ENCODE data around the gene GNG4.

Gene GNG4

GRCh38 chr1:235586413-235586812, 63.2 kb downstream of the GNG4 start:
- Histone ChIP-seq H3F3A (ENCODE audit: insufficient read depth, low read length) (no peaks in the 10 kb centered on the region), H3K36me3 (replicated peaks; ENCODE audit: insufficient read depth, low read length) (no peaks in the 10 kb centered on the region), H3K9me3 (replicated peaks; ENCODE audit: insufficient read depth, low read length) (no peaks in the 10 kb centered on the region), H2AFZ (ENCODE audit: low read length) (no peak overlapping the region), H3K4me1 (ENCODE audit: low read length) (no peaks in the 10 kb centered on the region), H3K4me2 (ENCODE audit: low read depth, low read length) (no peak overlapping the region), H3K27me3 (replicated peaks; ENCODE audit: insufficient read depth, low read length) (no peaks in the 10 kb centered on the region), H3K9ac (ENCODE audit: low read length) (no peak overlapping the region), H4K20me1 (ENCODE audit: insufficient read depth, low read length) (no peaks in the 10 kb centered on the region), H3K9me2 (replicated peaks; ENCODE audit: insufficient read depth, low read length) (no peaks in the 10 kb centered on the region), H3K79me2 (ENCODE audit: low read length) (no peaks in the 10 kb centered on the region), H3K4me3 (ENCODE audit: low read length) (no peak overlapping the region), H3K27ac (ENCODE audit: low read length) (no peak overlapping the region)
- TF ChIP-seq EZH2 (optimal IDR thresholded peaks at IDR 0.05; ENCODE audit: low read depth, low read length) (no peak), EZH2phosphoT487 (IDR thresholded peaks at IDR 0.05; ENCODE audit: low read length) (no peak), CTCF (IDR thresholded peaks at IDR 0.05; ENCODE audit: low read length) (no peak)
- DNase-seq = no peak

DNA sequence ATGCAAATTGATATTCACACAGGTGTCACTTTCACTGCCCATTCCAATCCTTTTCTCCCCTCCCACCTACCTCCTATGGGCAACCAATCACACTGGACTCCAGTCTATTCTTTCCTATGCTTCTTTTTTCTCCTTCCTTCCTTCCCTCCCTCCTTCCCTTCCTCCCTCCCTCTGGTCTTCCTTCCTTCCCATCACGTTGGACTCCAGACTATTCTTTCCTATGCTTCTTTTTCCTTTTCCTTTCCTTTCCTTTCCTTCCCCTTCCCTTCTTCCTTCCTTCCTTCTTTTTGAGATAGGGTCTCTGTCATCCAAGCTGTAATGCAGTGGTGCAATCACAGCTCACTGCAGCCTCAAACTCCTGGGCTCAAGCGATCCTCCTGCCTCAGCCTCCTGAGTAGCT, 64.6 kb downstream of the GNG4 start:
- no peak overlapping the region for H3K27ac ChIP-seq (ENCODE audit: low read length)
- H3K4me1 ChIP-seq (ENCODE audit: low read length) = no peaks in the 10 kb centered on the region
- TF ChIP-seq CTCF (IDR thresholded peaks at IDR 0.05; ENCODE audit: low read length) (no peak), EZH2phosphoT487 (IDR thresholded peaks at IDR 0.05; ENCODE audit: low read length) (no peak), EZH2 (optimal IDR thresholded peaks at IDR 0.05; ENCODE audit: low read depth, low read length) (no peak)
- no peaks in the 10 kb centered on the region for H3K79me2 ChIP-seq (ENCODE audit: low read length)
- no peak for DNase-seq
- H3K9me2 ChIP-seq (replicated peaks; ENCODE audit: insufficient read depth, low read length) = no peaks in the 10 kb centered on the region
- H4K20me1 ChIP-seq (ENCODE audit: insufficient read depth, low read length) = no peaks in the 10 kb centered on the region
- no peaks in the 10 kb centered on the region for H3K27me3 ChIP-seq (replicated peaks; ENCODE audit: insufficient read depth, low read length)
- no peaks in the 10 kb centered on the region for H3K36me3 ChIP-seq (replicated peaks; ENCODE audit: insufficient read depth, low read length)
- no peak overlapping the region for H3K4me2 ChIP-seq (ENCODE audit: low read depth, low read length)
- no peak overlapping the region for H3K4me3 ChIP-seq (ENCODE audit: low read length)
- no peak overlapping the region for H3K9ac ChIP-seq (ENCODE audit: low read length)
- no peaks in the 10 kb centered on the region for H3K9me3 ChIP-seq (replicated peaks; ENCODE audit: insufficient read depth, low read length)
- no peaks in the 10 kb centered on the region for H3F3A ChIP-seq (ENCODE audit: insufficient read depth, low read length)
- no peak overlapping the region for H2AFZ ChIP-seq (ENCODE audit: low read length)

DNA sequence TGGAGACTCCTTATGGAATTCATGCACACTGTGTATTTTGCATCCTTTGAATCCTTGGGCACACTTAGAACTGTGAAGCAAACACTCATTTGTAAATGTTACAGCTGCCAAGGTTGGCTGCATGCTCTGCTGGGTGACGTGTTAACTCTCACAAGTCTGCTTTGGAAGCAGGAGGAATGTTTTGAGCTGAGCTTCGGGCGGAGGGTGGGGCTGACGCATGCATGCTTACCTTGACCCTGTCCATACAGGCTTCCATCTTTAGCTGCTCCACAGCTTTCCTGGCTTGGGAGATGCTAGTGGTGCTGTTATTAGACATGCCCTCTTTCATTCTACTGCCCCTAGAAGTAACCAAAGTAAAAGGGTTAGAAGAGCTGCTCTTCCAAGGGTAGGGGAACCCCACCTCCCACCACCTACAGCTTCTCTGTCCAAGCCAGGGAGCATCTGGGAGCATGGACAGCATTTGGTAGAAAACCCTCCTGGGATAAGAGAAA, 66.0 kb downstream of the GNG4 start:
- H3K36me3 ChIP-seq (replicated peaks; ENCODE audit: insufficient read depth, low read length) = no peaks in the 10 kb centered on the region
- H3K27ac ChIP-seq (ENCODE audit: low read length) = no peak overlapping the region
- H3K4me3 ChIP-seq (ENCODE audit: low read length) = no peak overlapping the region
- H3K4me2 ChIP-seq (ENCODE audit: low read depth, low read length) = no peak overlapping the region
- H3K9ac ChIP-seq (ENCODE audit: low read length) = no peak overlapping the region
- H3K9me3 ChIP-seq (replicated peaks; ENCODE audit: insufficient read depth, low read length) = no peaks in the 10 kb centered on the region
- no peak overlapping the region for H2AFZ ChIP-seq (ENCODE audit: low read length)
- H4K20me1 ChIP-seq (ENCODE audit: insufficient read depth, low read length) = no peaks in the 10 kb centered on the region
- no peaks in the 10 kb centered on the region for H3K4me1 ChIP-seq (ENCODE audit: low read length)
- DNase-seq = no peak
- no peaks in the 10 kb centered on the region for H3K9me2 ChIP-seq (replicated peaks; ENCODE audit: insufficient read depth, low read length)
- H3F3A ChIP-seq (ENCODE audit: insufficient read depth, low read length) = no peaks in the 10 kb centered on the region
- no peak for TF ChIP-seq EZH2 (optimal IDR thresholded peaks at IDR 0.05; ENCODE audit: low read depth, low read length)
- no peak for TF ChIP-seq EZH2phosphoT487 (IDR thresholded peaks at IDR 0.05; ENCODE audit: low read length)
- no peak for TF ChIP-seq CTCF (IDR thresholded peaks at IDR 0.05; ENCODE audit: low read length)
- H3K27me3 ChIP-seq (replicated peaks; ENCODE audit: insufficient read depth, low read length) = no peaks in the 10 kb centered on the region
- no peaks in the 10 kb centered on the region for H3K79me2 ChIP-seq (ENCODE audit: low read length)
